SK-N-SH (cell line): ENCODE data around the gene BTG4.

Experiments
- POLR2AphosphoS5 ChIP-seq: IDR thresholded peaks from 2 replicates; pipeline ENCODE4 v1.6.1; 2012; ENCODE audit warnings: low read depth, low read length
- TF ChIP-seq, protein P1 (sequence below): IDR thresholded peaks from 2 replicates; pipeline ENCODE4 v1.4.0; 2012; ENCODE audit warnings: low read depth

DNA sequence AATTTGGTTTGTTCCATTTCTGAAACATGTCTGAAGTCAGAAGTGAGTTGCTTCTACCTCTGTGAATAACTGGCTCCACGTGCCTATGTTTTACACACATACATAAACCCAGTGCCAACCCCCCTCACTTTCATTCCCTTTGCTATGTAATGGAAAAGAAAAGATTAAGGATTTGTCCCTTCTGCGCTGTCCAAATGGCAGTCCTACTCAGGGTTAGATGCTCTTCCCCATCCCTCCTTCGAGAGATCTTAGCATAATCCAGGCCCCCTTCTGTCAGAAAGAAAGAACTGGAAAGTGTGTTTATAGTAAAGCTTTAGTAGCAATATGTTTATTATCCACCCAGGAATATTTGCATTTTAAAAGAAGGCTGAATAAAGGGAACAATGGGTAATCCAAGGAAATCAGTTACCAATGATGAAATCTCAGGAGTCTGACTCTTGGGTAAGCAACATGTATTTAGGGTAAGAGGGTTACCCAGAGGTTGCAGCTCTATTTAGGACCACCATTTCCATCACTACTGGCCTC lies 25.2 kb upstream of the BTG4 start:
- TF ChIP-seq, protein P1, sequence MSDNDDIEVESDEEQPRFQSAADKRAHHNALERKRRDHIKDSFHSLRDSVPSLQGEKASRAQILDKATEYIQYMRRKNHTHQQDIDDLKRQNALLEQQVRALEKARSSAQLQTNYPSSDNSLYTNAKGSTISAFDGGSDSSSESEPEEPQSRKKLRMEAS, result no peak
- TF ChIP-seq POLR2AphosphoS5, result no peak
